HL-60 (cell line): ENCODE results near the gene SLFN5.
A peak's percentile ranks its signal among the peaks of the same experiment; 100 is the strongest.

ENCODE experiments used
- DNase-seq, 2 experiments: peaks; one replicate each; pipeline ENCODE4 v3.0.0-alpha.2; 2010 to 2020; ENCODE audit warnings: low read depth in 1 of 2, low spot score in 1 of 2
- H3K27ac ChIP-seq: fragments of 250-450 bp; sonication (Bioruptor Pico); replicated peaks from 2 replicates; pipeline ENCODE4 v1.5.1; 2020; ENCODE audit warnings: mild to moderate bottlenecking, moderate library complexity
- H3K27me3 ChIP-seq: fragments of 250-450 bp; sonication (Bioruptor Pico); 2 replicates; pipeline ENCODE4 v1.5.1; 2021; ENCODE audit warnings: mild to moderate bottlenecking, moderate library complexity; ENCODE audit not compliant: insufficient read depth, poor library complexity, severe bottlenecking
- H3K4me3 ChIP-seq: replicated peaks from 2 replicates; pipeline ENCODE4 v1.5.1; 2011; ENCODE audit warnings: mild to moderate bottlenecking, control low read depth, low read length; ENCODE audit not compliant: insufficient read depth
- CTCF ChIP-seq: IDR thresholded peaks from one replicate; pipeline ENCODE4 v1.5.1; 2011; ENCODE audit warnings: low read length, control low read depth, inconsistent platforms; ENCODE audit not compliant: insufficient read depth
- GABPA ChIP-seq: IDR thresholded peaks from 2 replicates; pipeline ENCODE4 v1.6.1; 2012; ENCODE audit warnings: low read depth
- POLR2AphosphoS5 ChIP-seq: IDR thresholded peaks from 2 replicates; pipeline ENCODE4 v1.6.1; 2012; ENCODE audit warnings: low read depth
- REST ChIP-seq: IDR thresholded peaks from 2 replicates; pipeline ENCODE4 v1.6.1; 2012; ENCODE audit warnings: low read depth; ENCODE audit not compliant: insufficient replicate concordance
- SPI1 ChIP-seq: IDR thresholded peaks from 2 replicates; pipeline ENCODE4 v1.6.1; 2012; ENCODE audit warnings: low read depth, mild to moderate bottlenecking, borderline replicate concordance

Gene SLFN5

GRCh38 chr17:35252651-35253050 lies 9.8 kb downstream of the SLFN5 start:
- peaks cover under 1% of the 10 kb centered on the region for H3K27me3 ChIP-seq
- no peak overlapping the region for H3K4me3 ChIP-seq
- TF ChIP-seq GABPA: no peak
- DNase-seq: no peak
- no peak overlapping the region for H3K27ac ChIP-seq

- DNase-seq: peak in 1 of 2 experiments; percentile 53
- TF ChIP-seq GABPA: no peak
- no peak for TF ChIP-seq CTCF
- no peak for TF ChIP-seq POLR2AphosphoS5
- no peak for TF ChIP-seq REST
- TF ChIP-seq SPI1: no peak
- no peak overlapping the region for H3K27ac ChIP-seq
- H3K4me3 ChIP-seq: no peak overlapping the region
- H3K27me3 ChIP-seq: peaks cover 3% of the 10 kb centered on the region
Measured at GRCh38 chr17:35254107-35254773, 11.4 kb downstream of the SLFN5 start.

- peaks cover 3% of the 10 kb centered on the region for H3K27me3 ChIP-seq
- H3K4me3 ChIP-seq: no peak overlapping the region
- DNase-seq: no peak
- H3K27ac ChIP-seq: no peak overlapping the region
- TF ChIP-seq CTCF: no peak
- TF ChIP-seq GABPA: no peak
- TF ChIP-seq SPI1: no peak
- TF ChIP-seq REST: no peak
- no peak for TF ChIP-seq POLR2AphosphoS5
Measured at GRCh38 chr17:35255316-35255715, 12.4 kb downstream of the SLFN5 start.

GRCh38 chr17:35256629-35257028 lies 13.8 kb downstream of the SLFN5 start:
- Histone ChIP-seq H3K27ac (no peak overlapping the region), H3K4me3 (no peak overlapping the region), H3K27me3 (peaks cover 3% of the 10 kb centered on the region)
- TF ChIP-seq CTCF: no peak
- no peak for TF ChIP-seq REST
- no peak for TF ChIP-seq POLR2AphosphoS5
- no peak for TF ChIP-seq SPI1
- no peak for TF ChIP-seq GABPA
- DNase-seq: no peak
